Aorta (tissue), 5 donors: Measurements from ENCODE around the gene TMEM126B. TPM values are rescaled to one million over a fixed set of nuclear protein-coding genes. Genes with fewer than 3 reads are reported as not detected.

Source experiments
- ATAC-seq: fragments of 200-7000 bp; cut with Tn5 transposase; one replicate; pipeline ENCODE4 v1.9.1; 2022; ENCODE audit warnings: moderate library complexity; ENCODE audit not compliant: low FRiP score
- DNase-seq, 2 donors: peaks; one replicate each; pipeline ENCODE4 v3.0.0-alpha.2; 2020
- H3K27ac ChIP-seq, 2 donors: one replicate each; pipeline ENCODE4 v1.5.1; 2013; ENCODE audit warnings: low read length in 2 of 2, mild to moderate bottlenecking in 2 of 2, moderate library complexity in 2 of 2, control low read depth in 1 of 2, inconsistent platforms in 1 of 2, low read depth in 1 of 2
- H3K27me3 ChIP-seq, 2 donors: one replicate each; pipeline ENCODE4 v1.6.1; 2013; ENCODE audit warnings: control low read depth in 1 of 2, low read length in 1 of 2, mild to moderate bottlenecking in 1 of 2, moderate library complexity in 1 of 2; ENCODE audit not compliant: insufficient read depth in 2 of 2, control insufficient read depth in 1 of 2
- H3K36me3 ChIP-seq, 2 donors: one replicate each; pipeline ENCODE4 v1.6.1; 2013; ENCODE audit warnings: control low read depth in 1 of 2, low read length in 1 of 2, mild to moderate bottlenecking in 1 of 2; ENCODE audit not compliant: insufficient read depth in 2 of 2, control insufficient read depth in 1 of 2
- H3K4me1 ChIP-seq, 2 donors: one replicate each; pipeline ENCODE4 v1.6.1; 2013; ENCODE audit warnings: low read length in 2 of 2, control low read depth in 1 of 2, mild to moderate bottlenecking in 1 of 2, moderate library complexity in 1 of 2; ENCODE audit not compliant: insufficient read depth in 2 of 2, control insufficient read depth in 1 of 2
- H3K4me3 ChIP-seq, 2 donors: one replicate each; pipeline ENCODE4 v1.5.1; 2013; ENCODE audit warnings: low read length in 2 of 2, control low read depth in 1 of 2, mild to moderate bottlenecking in 1 of 2
- H3K9me3 ChIP-seq: one replicate; pipeline ENCODE4 v1.6.1; 2013; ENCODE audit warnings: mild to moderate bottlenecking, low read length; ENCODE audit not compliant: control insufficient read depth
- WGBS, 2 donors: extraction: QIAGEN DNeasy Blood & Tissue Kit; methylation state at CpG; one replicate each; pipeline ENCODE4 v1.1.7; 2013; 5-methylcytosine and 5-hydroxymethylcytosine counted together
- intact Hi-C, 2 donors: fragments of 100-400 bp; cut with DNase I; formaldehyde crosslinking; loops; one replicate each; pipeline versions ENCODE4 v1.14.2 to v1.15.0; 2022
- polyA plus RNA-seq, 2 donors: library from polyadenylated mRNA; stranded (reverse); fragments of 200-250 nt; gene quantifications; one replicate each; pipeline ENCODE4 v1.2.3, GENCODE V29; 2013
- total RNA-seq, 2 donors: library from RNA; stranded (reverse); fragmentation: NEBNext Ultra II Directional; extraction: Animal tissue kit (Norgen Biotek cat#: 25700); gene quantifications; one replicate each; pipeline ENCODE4 v1.2.1, GENCODE V29; 2021
- donor health status: healthy with polysubstance abuse.
- donor health status: Bipolar disorder and iron deficiency.
- donor health status: DM: no; HTN: no; CAD: no.
- donor health status: DM: no; HTN: no; CAD: no.
- donor health status: DM: yes; HTN: yes; CAD: no.

The TMEM126B gene
- total and polyA plus RNA-seq, 4 donors = 39.7 to 116 (median 51.9) TPM

- Histone ChIP-seq H3K27ac (no peak overlapping the region), H3K27me3 (no peaks in the 10 kb centered on the region), H3K36me3 (no peaks in the 10 kb centered on the region), H3K4me3 (no peak overlapping the region), H3K4me1 (no peaks in the 10 kb centered on the region), H3K9me3 (no peaks in the 10 kb centered on the region)
- intact Hi-C loops = no loop called here
- DNase-seq = no peak
- ATAC-seq = no peak
- 79 to 82% methylated on average over 1 of the region's 1 CpG for WGBS, 2 donors
Observed at GRCh38 chr11:85656777-85657176, 28.4 kb downstream of the TMEM126B start.

- ATAC-seq = no peak
- Histone ChIP-seq H3K27ac (no peak overlapping the region), H3K36me3 (no peaks in the 10 kb centered on the region), H3K4me3 (no peak overlapping the region), H3K9me3 (no peaks in the 10 kb centered on the region), H3K4me1 (no peaks in the 10 kb centered on the region), H3K27me3 (no peaks in the 10 kb centered on the region)
- WGBS, 2 donors = 13 to 24% methylated on average over 1 of the region's 1 CpG
- no peak for DNase-seq
- intact Hi-C loops = no loop called here
Observed at GRCh38 chr11:85658180-85658579, 29.8 kb downstream of the TMEM126B start.

GRCh38 chr11:85661972-85662664 lies 33.7 kb downstream of the TMEM126B start:
- no peak overlapping the region for H3K27ac ChIP-seq
- intact Hi-C loops = no loop called here
- H3K27me3 ChIP-seq = no peaks in the 10 kb centered on the region
- H3K4me3 ChIP-seq = peak overlapping the region; percentile 27 to 40
- DNase-seq = no peak
- H3K4me1 ChIP-seq = no peaks in the 10 kb centered on the region
- 2 to 3% methylated on average over 4 of the region's 4 CpGs for WGBS, 2 donors
- H3K9me3 ChIP-seq = no peaks in the 10 kb centered on the region
- no peak for ATAC-seq
- H3K36me3 ChIP-seq = no peaks in the 10 kb centered on the region

- DNase-seq = no peak
- no peaks in the 10 kb centered on the region for H3K36me3 ChIP-seq
- no peaks in the 10 kb centered on the region for H3K9me3 ChIP-seq
- intact Hi-C loops = no loop called here
- 2 to 3% methylated on average over 10 of the region's 10 CpGs for WGBS, 2 donors
- peak overlapping the region in 1 of 2 donors; percentile 91 for H3K27ac ChIP-seq
- no peaks in the 10 kb centered on the region for H3K27me3 ChIP-seq
- H3K4me3 ChIP-seq = peak overlapping the region; percentile 45 to 59
- no peaks in the 10 kb centered on the region for H3K4me1 ChIP-seq
- ATAC-seq = no peak
Observed at GRCh38 chr11:85663080-85663752, 34.8 kb downstream of the TMEM126B start.

- WGBS, 2 donors = 0% methylated on average over 72 to 73 of the region's 73 CpGs
- no peaks in the 10 kb centered on the region for H3K9me3 ChIP-seq
- no peaks in the 10 kb centered on the region for H3K36me3 ChIP-seq
- peak overlapping the region; percentile 45 to 59 for H3K4me3 ChIP-seq
- no peaks in the 10 kb centered on the region for H3K4me1 ChIP-seq
- H3K27ac ChIP-seq = peak overlapping the region; percentile 92 to 99
- intact Hi-C loops = loop anchor here in 1 of 2 donors (1.0 kb wide), 1 partner anchor 36 kb away; the partner anchor contains the start of gene TMEM126B
- DNase-seq = peak; percentile 88 to 94
- no peaks in the 10 kb centered on the region for H3K27me3 ChIP-seq
- ATAC-seq = peak; percentile 88
Observed at GRCh38 chr11:85663753-85664614, 35.6 kb downstream of the TMEM126B start.

- no peaks in the 10 kb centered on the region for H3K4me1 ChIP-seq
- no peaks in the 10 kb centered on the region for H3K27me3 ChIP-seq
- 0% methylated on average over 65 to 67 of the region's 67 CpGs for WGBS, 2 donors
- DNase-seq (peak; percentile 97 to 98), ATAC-seq (peak; percentile 99)
- H3K36me3 ChIP-seq = no peaks in the 10 kb centered on the region
- H3K9me3 ChIP-seq = no peaks in the 10 kb centered on the region
- intact Hi-C loops = loop anchor here in 1 of 2 donors (1.0 kb wide), 1 partner anchor 37 kb away; the partner anchor contains the start of gene TMEM126B
- H3K27ac ChIP-seq = peak within 1 kb of the TSS; percentile 92 to 99
- peak within 1 kb of the TSS; percentile 45 to 59 for H3K4me3 ChIP-seq
Observed at GRCh38 chr11:85664615-85665481, 36.5 kb downstream of the TMEM126B start, which contains the start of gene CREBZF. CREBZF (minus strand) TSS chr11:85665129; CDS start chr11:85664875, 254 bp downstream.

GRCh38 chr11:85665733-85666132 lies 37.3 kb downstream of the TMEM126B start:
- H3K27me3 ChIP-seq = no peaks in the 10 kb centered on the region
- no peak overlapping the region for H3K4me3 ChIP-seq
- WGBS, 2 donors = 81% methylated on average over 5 of the region's 5 CpGs
- no peak for DNase-seq
- ATAC-seq = no peak
- H3K36me3 ChIP-seq = no peaks in the 10 kb centered on the region
- H3K27ac ChIP-seq = no peak overlapping the region
- H3K4me1 ChIP-seq = no peaks in the 10 kb centered on the region
- intact Hi-C loops = no loop called here
- H3K9me3 ChIP-seq = no peaks in the 10 kb centered on the region

- 85 to 87% methylated on average over 3 of the region's 3 CpGs for WGBS, 2 donors
- intact Hi-C loops = no loop called here
- Histone ChIP-seq H3K27me3 (no peaks in the 10 kb centered on the region), H3K9me3 (no peaks in the 10 kb centered on the region), H3K4me1 (no peaks in the 10 kb centered on the region), H3K27ac (no peak overlapping the region), H3K36me3 (no peaks in the 10 kb centered on the region), H3K4me3 (no peak overlapping the region)
- DNase-seq (no peak), ATAC-seq (no peak)
Observed at GRCh38 chr11:85666687-85667086, 38.3 kb downstream of the TMEM126B start.
